Endothelial cell of umbilical vein (primary cell): ENCODE data around the gene FOXO1. TPM values are rescaled to one million over a fixed set of nuclear protein-coding genes. Genes with fewer than 3 reads are reported as not detected.
A peak's percentile ranks its signal among the peaks of the same experiment; 100 is the strongest.

ENCODE experiments used
- BruUV-seq: library from RNA; stranded (reverse); fragments of 400-500 nt; replicated peaks from 2 replicates; lab custom pipeline; 2021; lab: Mats Ljungman, UMichigan
- CTCF ChIA-PET: fragments of 300-600, 350-600 bp; sonication (Branson Sonifier 250); formaldehyde crosslinking; loops from one replicate; lab custom pipeline; 2021; ENCODE audit warnings: antibody characterized with exemption, inconsistent platforms; lab: Charles Lee
- POLR2A ChIA-PET: fragments of 300-600, 350-600 bp; sonication (Branson Sonifier 250); formaldehyde crosslinking; loops from one replicate; lab custom pipeline; 2021; ENCODE audit warnings: antibody characterized with exemption, inconsistent platforms; lab: Charles Lee
- DNase-seq: peaks from one replicate; pipeline ENCODE4 v3.0.0-alpha.2; 2011; ENCODE audit warnings: low read depth, low spot score
- FAIRE-seq: peaks from 2 replicates; lab custom pipeline; 2011; peaks lifted over from hg19 to GRCh38; lab: Jason Lieb, UNC
- H2AFZ ChIP-seq: 2 replicates; pipeline ENCODE4 v1.6.0; 2012; ENCODE audit warnings: low read depth, low read length, control low read depth, inconsistent platforms
- H3K27ac ChIP-seq: 2 replicates; pipeline ENCODE4 v1.5.1; 2011; ENCODE audit warnings: low read depth, mild to moderate bottlenecking, control low read depth, low read length, moderate library complexity; ENCODE audit not compliant: insufficient read depth
- H3K27me3 ChIP-seq, 2 experiments: 2 replicates each; pipeline versions ENCODE4 v1.6.0 to v1.6.1; 2011; ENCODE audit warnings: low read length in 2 of 2, mixed read lengths in 1 of 2; ENCODE audit not compliant: control insufficient read depth in 2 of 2, insufficient read depth in 2 of 2
- H3K36me3 ChIP-seq, 2 experiments: 2 replicates in 1 of 2; 3 replicates in 1 of 2; pipeline ENCODE4 v1.5.1; 2011; ENCODE audit warnings: low read length in 2 of 2, mild to moderate bottlenecking in 1 of 2, moderate library complexity in 1 of 2; ENCODE audit not compliant: control insufficient read depth in 2 of 2, insufficient read depth in 2 of 2; ENCODE audit errors: extremely low read depth in 1 of 2
- H3K4me1 ChIP-seq: 3 replicates; pipeline ENCODE4 v1.5.1; 2011; ENCODE audit warnings: mild to moderate bottlenecking, low read length; ENCODE audit not compliant: control insufficient read depth, insufficient read depth; ENCODE audit errors: extremely low read depth
- H3K4me2 ChIP-seq: 2 replicates; pipeline ENCODE4 v1.6.1; 2011; ENCODE audit warnings: low read length, control low read depth, mixed read lengths; ENCODE audit not compliant: insufficient read depth
- H3K4me3 ChIP-seq, 3 experiments: fragments of 200-600 bp in 1 of 3; sonication (generic), shearing (Covaris generic) in 1 of 3; replicated peaks in 1 of 3; 2 replicates each; pipeline ENCODE4 v1.5.1; 2011 to 2016; ENCODE audit warnings: control low read depth in 3 of 3, low read length in 3 of 3, mild to moderate bottlenecking in 2 of 3, inconsistent platforms in 1 of 3, low read depth in 1 of 3, moderate library complexity in 1 of 3; ENCODE audit not compliant: insufficient read depth in 1 of 3
- H3K79me2 ChIP-seq: 2 replicates; pipeline ENCODE4 v1.6.0; 2012; ENCODE audit warnings: low read length, inconsistent platforms; ENCODE audit not compliant: control insufficient read depth, insufficient read depth
- H3K9ac ChIP-seq: replicated peaks from 2 replicates; pipeline ENCODE3; 2011; ENCODE audit warnings: low read length, control low read depth; ENCODE audit not compliant: insufficient read depth; ENCODE audit errors: extremely low read depth
- H3K9me1 ChIP-seq: replicated peaks from 3 replicates; pipeline ENCODE4 v1.6.0; 2011; ENCODE audit warnings: mild to moderate bottlenecking, low read length; ENCODE audit not compliant: control insufficient read depth, insufficient read depth; ENCODE audit errors: extremely low read depth
- H3K9me3 ChIP-seq: replicated peaks from 2 replicates; pipeline ENCODE4 v1.5.1; 2012; ENCODE audit warnings: low read length, inconsistent platforms; ENCODE audit not compliant: control insufficient read depth, insufficient read depth
- H4K20me1 ChIP-seq: replicated peaks from 2 replicates; pipeline ENCODE3; 2011; ENCODE audit warnings: mild to moderate bottlenecking, low read length; ENCODE audit not compliant: control insufficient read depth, insufficient read depth; ENCODE audit errors: extremely low read depth
- CTCF ChIP-seq, 2 donors: IDR thresholded peaks; 1 replicate in 1 of 2; 2 replicates in 1 of 2; pipeline ENCODE4 v1.5.1; 2011; ENCODE audit warnings: low read length in 2 of 2, mild to moderate bottlenecking in 2 of 2, moderate library complexity in 2 of 2, control low read depth in 1 of 2, inconsistent platforms in 1 of 2, low read depth in 1 of 2; ENCODE audit not compliant: insufficient read depth in 1 of 2; ENCODE audit errors: extremely low read depth in 1 of 2
- EZH2 ChIP-seq: IDR thresholded peaks from 2 replicates; pipeline ENCODE4 v1.6.1; 2012; ENCODE audit warnings: borderline replicate concordance, low read depth, mild to moderate bottlenecking, moderate library complexity, low read length, inconsistent platforms; ENCODE audit not compliant: severe bottlenecking
- FOS ChIP-seq: IDR thresholded peaks from 2 replicates; pipeline ENCODE4 v1.6.1; 2011; ENCODE audit warnings: mild to moderate bottlenecking, low read length, moderate library complexity, borderline replicate concordance; ENCODE audit not compliant: insufficient read depth
- GATA2 ChIP-seq: IDR thresholded peaks from 2 replicates; pipeline ENCODE4 v1.7.0; 2011; ENCODE audit warnings: low read depth, mild to moderate bottlenecking, moderate library complexity, mixed read lengths, low read length; ENCODE audit not compliant: insufficient read length, insufficient read depth
- JUN ChIP-seq: IDR thresholded peaks from 2 replicates; pipeline ENCODE4 v1.6.1; 2011; ENCODE audit warnings: borderline replicate concordance, low read depth; ENCODE audit not compliant: insufficient read length, insufficient read depth
- MYC ChIP-seq: IDR thresholded peaks from one replicate; pipeline ENCODE4 v1.6.1; 2011; ENCODE audit warnings: mild to moderate bottlenecking, low read depth, low read length
- POLR2A ChIP-seq: IDR thresholded peaks from 2 replicates; pipeline ENCODE4 v1.6.1; 2012; ENCODE audit warnings: low read depth, mild to moderate bottlenecking, control low read depth, low read length
- POLR2AphosphoS5 ChIP-seq: IDR thresholded peaks from 2 replicates; pipeline ENCODE4 v1.6.1; 2012; ENCODE audit warnings: low read depth, mild to moderate bottlenecking, control low read depth, low read length, moderate library complexity; ENCODE audit not compliant: insufficient read depth
- dilution Hi-C: fragments of 300-500 bp; cut with MboI; formaldehyde crosslinking; loops from one replicate; pipeline ENCODE4 v1.15.0; 2019; ENCODE audit warnings: low sequenced_read_pairs; ENCODE audit not compliant: extremely low pct_ligation_motif_present
- intact Hi-C: fragments of 100-400 bp; cut with micrococcal nuclease; formaldehyde crosslinking; loops from one replicate; pipeline ENCODE4 v1.10.0; 2022
- polyA plus RNA-seq, 4 experiments: library from polyadenylated mRNA; depleted of rRNA in 3 of 4; stranded (reverse) in 3 of 4; unstranded in 1 of 4; fragments of >200 nt; gene quantifications; 2 replicates each; pipeline versions ENCODE4 v1.2.1 to v1.2.3, GENCODE V29; 2011 to 2012; ENCODE audit warnings: missing spikeins in 1 of 4
- total RNA-seq: library from RNA; stranded (reverse); gene quantifications from 2 replicates; pipeline ENCODE4 v1.2.3, GENCODE V29; 2021
- TF ChIP-seq, protein P1 (sequence below): IDR thresholded peaks from 2 replicates; pipeline ENCODE4 v1.6.1; 2011; ENCODE audit not compliant: insufficient read depth, insufficient read length

FOXO1 gene
- total and polyA plus RNA-seq, 2 donors (not counting 3 experiments of a cell fraction or from before 2014, with no cell fraction given): 44.7 to 48.5 TPM

DNA sequence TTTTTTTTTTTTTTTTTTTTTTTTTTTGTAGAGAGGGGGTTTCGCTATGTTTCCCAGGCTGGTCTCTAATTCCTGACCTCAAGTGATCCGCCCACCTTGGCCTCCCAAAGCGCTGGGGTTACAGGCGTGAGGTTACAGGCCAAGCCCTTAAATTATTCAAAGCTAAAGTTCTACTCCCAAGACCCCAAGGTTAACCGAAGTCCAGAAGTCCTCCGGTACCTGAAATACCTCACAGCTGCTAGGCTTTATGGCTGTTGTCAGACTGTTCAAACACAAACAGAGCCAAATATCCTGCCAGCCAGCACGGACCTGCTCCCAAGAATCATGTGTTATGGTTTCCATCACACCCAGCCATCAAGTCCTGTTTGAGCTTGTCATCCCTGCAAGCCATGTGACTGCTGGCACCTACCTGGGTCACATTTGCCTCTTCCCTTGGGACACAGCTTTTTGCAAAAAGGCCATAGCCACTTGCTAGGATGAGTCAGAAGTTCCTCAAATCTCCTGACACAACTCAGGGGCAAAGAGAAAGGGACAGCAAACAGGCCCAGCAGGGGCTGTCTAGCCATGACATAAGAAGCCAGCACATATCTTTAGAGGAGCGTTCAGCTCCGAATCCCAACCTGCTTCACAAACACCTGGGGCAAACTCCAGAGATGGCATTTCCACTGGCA is 129.9 kb downstream of the FOXO1 start:
- Histone ChIP-seq H2AFZ (no peak overlapping the region), H3K36me3 (no peaks in the 10 kb centered on the region), H3K9ac (no peak overlapping the region), H3K27ac (no peak overlapping the region), H3K9me3 (no peaks in the 10 kb centered on the region), H3K4me2 (no peak overlapping the region), H3K4me3 (no peak overlapping the region), H3K27me3 (no peaks in the 10 kb centered on the region), H3K79me2 (no peaks in the 10 kb centered on the region), H3K9me1 (no peaks in the 10 kb centered on the region), H3K4me1 (peaks cover 18% of the 10 kb centered on the region), H4K20me1 (no peaks in the 10 kb centered on the region)
- TF ChIP-seq GATA2 (no peak), EZH2 (no peak), MYC (no peak), CTCF (IDR thresholded peaks at IDR 0.05; ENCODE audit: extremely low read depth in 1 of 2, insufficient read depth in 1 of 2, low read depth in 1 of 2, low read length in 2 of 2) (no peak), FOS (no peak), JUN (no peak), POLR2A (no peak), POLR2AphosphoS5 (no peak)
- TF ChIP-seq, protein P1, sequence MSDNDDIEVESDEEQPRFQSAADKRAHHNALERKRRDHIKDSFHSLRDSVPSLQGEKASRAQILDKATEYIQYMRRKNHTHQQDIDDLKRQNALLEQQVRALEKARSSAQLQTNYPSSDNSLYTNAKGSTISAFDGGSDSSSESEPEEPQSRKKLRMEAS: no peak
- intact Hi-C loops: no loop called here
- BruUV-seq: no TSS peak
- FAIRE-seq (no peak), DNase-seq (peak; percentile 45)
- ChIA-PET POLR2A (interaction anchor here (0.7 kb wide), 1 partner anchor 97 kb away, joined by 7 read pairs; no protein-coding TSS in a partner anchor), CTCF (interaction anchor here (1.4 kb wide), 1 partner anchor 28 kb away, joined by 4 read pairs; no protein-coding TSS in a partner anchor)
- dilution Hi-C loops: no loop called here
